Activated T-cell treated with anti-CD3 and anti-CD28 coated beads, Interleukin-2, amount 50 U/mL, for 24 hours (primary cell): Measurements from ENCODE around the gene OR52E8.
A peak's percentile ranks its signal among the peaks of the same experiment; 100 is the strongest.

ENCODE experiments used
- DNase-seq: peaks from one replicate; pipeline ENCODE4 v3.0.0-alpha.2; 2020
- H3K27ac Mint-ChIP-seq: 2 replicates; pipeline ENCODE4 v1.8.0; 2020; ENCODE audit warnings: mild to moderate bottlenecking, mixed read lengths
- H3K27me3 Mint-ChIP-seq: 2 replicates; pipeline ENCODE4 v1.8.0; 2020; ENCODE audit warnings: mixed read lengths
- H3K36me3 Mint-ChIP-seq: 2 replicates; pipeline ENCODE4 v1.8.0; 2020; ENCODE audit warnings: low read depth, mixed read lengths
- H3K4me1 Mint-ChIP-seq: 2 replicates; pipeline ENCODE4 v1.8.0; 2020; ENCODE audit warnings: low read depth, mixed read lengths
- H3K4me3 Mint-ChIP-seq: 2 replicates; pipeline ENCODE4 v1.8.0; 2020; ENCODE audit warnings: mild to moderate bottlenecking, moderate library complexity, mixed read lengths
- H3K9me3 Mint-ChIP-seq: 2 replicates; pipeline ENCODE4 v1.8.0; 2020; ENCODE audit warnings: mixed read lengths

OR52E8 gene

GRCh38 chr11:5833446-5833845, 24.0 kb downstream of the OR52E8 start:
- Mint-ChIP-seq H3K36me3 (no peaks in the 10 kb centered on the region), H3K4me1 (no peaks in the 10 kb centered on the region), H3K27me3 (peaks cover 26% of the 10 kb centered on the region), H3K27ac (no peak overlapping the region), H3K4me3 (no peak overlapping the region), H3K9me3 (no peaks in the 10 kb centered on the region)
- no peak for DNase-seq

GRCh38 chr11:5831196-5831829, 26.2 kb downstream of the OR52E8 start:
- H3K36me3 Mint-ChIP-seq, result no peaks in the 10 kb centered on the region
- no peaks in the 10 kb centered on the region for H3K9me3 Mint-ChIP-seq
- no peak overlapping the region for H3K4me3 Mint-ChIP-seq
- no peak for DNase-seq
- H3K27ac Mint-ChIP-seq, result no peak overlapping the region
- peaks cover 15% of the 10 kb centered on the region for H3K27me3 Mint-ChIP-seq
- H3K4me1 Mint-ChIP-seq, result no peaks in the 10 kb centered on the region

GRCh38 chr11:5818245-5818886, 39.1 kb downstream of the OR52E8 start:
- H3K4me1 Mint-ChIP-seq, result peaks cover 10% of the 10 kb centered on the region
- H3K36me3 Mint-ChIP-seq, result no peaks in the 10 kb centered on the region
- no peak for DNase-seq
- H3K9me3 Mint-ChIP-seq, result no peaks in the 10 kb centered on the region
- no peaks in the 10 kb centered on the region for H3K27me3 Mint-ChIP-seq
- no peak overlapping the region for H3K27ac Mint-ChIP-seq
- peak overlapping the region; percentile 49 for H3K4me3 Mint-ChIP-seq

GRCh38 chr11:5815534-5815933, 42.0 kb downstream of the OR52E8 start:
- no peaks in the 10 kb centered on the region for H3K9me3 Mint-ChIP-seq
- H3K4me1 Mint-ChIP-seq, result peaks cover 10% of the 10 kb centered on the region
- DNase-seq, result no peak
- H3K27me3 Mint-ChIP-seq, result no peaks in the 10 kb centered on the region
- H3K4me3 Mint-ChIP-seq, result no peak overlapping the region
- H3K27ac Mint-ChIP-seq, result no peak overlapping the region
- H3K36me3 Mint-ChIP-seq, result no peaks in the 10 kb centered on the region

GRCh38 chr11:5809905-5810795, 47.3 kb downstream of the OR52E8 start:
- no peak overlapping the region for H3K27ac Mint-ChIP-seq
- no peaks in the 10 kb centered on the region for H3K36me3 Mint-ChIP-seq
- H3K9me3 Mint-ChIP-seq, result no peaks in the 10 kb centered on the region
- no peak overlapping the region for H3K4me3 Mint-ChIP-seq
- H3K27me3 Mint-ChIP-seq, result peaks cover 12% of the 10 kb centered on the region
- no peak for DNase-seq
- peaks cover 11% of the 10 kb centered on the region for H3K4me1 Mint-ChIP-seq

GRCh38 chr11:5809122-5809519, 48.4 kb downstream of the OR52E8 start:
- no peak for DNase-seq
- Mint-ChIP-seq H3K36me3 (no peaks in the 10 kb centered on the region), H3K9me3 (peaks cover 2% of the 10 kb centered on the region), H3K4me3 (peak overlapping the region; percentile 85), H3K27ac (no peak overlapping the region), H3K4me1 (peaks cover 11% of the 10 kb centered on the region), H3K27me3 (peaks cover 14% of the 10 kb centered on the region)

- Mint-ChIP-seq H3K27ac (no peak within 1 kb of the TSS), H3K36me3 (no peaks in the 10 kb centered on the region), H3K27me3 (peaks cover 16% of the 10 kb centered on the region), H3K9me3 (peaks cover 4% of the 10 kb centered on the region), H3K4me1 (peaks cover 11% of the 10 kb centered on the region), H3K4me3 (peak within 1 kb of the TSS; percentile 85)
- peak; percentile 75 for DNase-seq
These were observed 48.9 kb downstream of the OR52E8 start, which contains the start of gene OR52N2 for GRCh38 chr11:5808500-5809121. TSS of gene OR52N2 (plus strand) at chr11:5808924. CDS start at chr11:5820336, 11,412 bp downstream.

- no peak overlapping the region for H3K27ac Mint-ChIP-seq
- no peak overlapping the region for H3K4me3 Mint-ChIP-seq
- peaks cover 11% of the 10 kb centered on the region for H3K9me3 Mint-ChIP-seq
- H3K36me3 Mint-ChIP-seq, result no peaks in the 10 kb centered on the region
- no peak for DNase-seq
- H3K4me1 Mint-ChIP-seq, result peaks cover 11% of the 10 kb centered on the region
- H3K27me3 Mint-ChIP-seq, result peaks cover 23% of the 10 kb centered on the region
These were observed 49.9 kb downstream of the OR52E8 start for GRCh38 chr11:5807580-5807979.
